HepG2 (cell line): ENCODE measurements around the gene MEG3. TPM values are rescaled to one million over a fixed set of nuclear protein-coding genes. Genes with fewer than 3 reads are reported as not detected.
A peak's percentile ranks its signal among the peaks of the same experiment; 100 is the strongest.

Source experiments
- ARNT ChIP-seq: fragments of 450-650 bp; IDR thresholded peaks from 2 replicates; pipeline ENCODE4 v1.6.1; 2017
- ASH2L ChIP-seq: fragments of 300-600, 200-600 bp; sonication (generic); IDR thresholded peaks from 2 replicates; pipeline ENCODE4 v1.7.0; 2017; ENCODE audit warnings: low read depth, mild to moderate bottlenecking, moderate library complexity, mixed read lengths, low read length; ENCODE audit not compliant: insufficient read length
- ATAD3A ChIP-seq: sonication (generic); formaldehyde crosslinking; IDR thresholded peaks from 2 replicates; pipeline ENCODE4 v1.4.0; 2020; ENCODE audit warnings: missing genetic modification reagents
- ATF5 ChIP-seq: sonication (generic); formaldehyde crosslinking; IDR thresholded peaks from 2 replicates; pipeline ENCODE4 v1.4.0; 2020; ENCODE audit warnings: mild to moderate bottlenecking, low read depth, missing genetic modification reagents
- BRD4 ChIP-seq: sonication (generic); formaldehyde crosslinking; IDR thresholded peaks from 2 replicates; pipeline ENCODE4 v1.4.0; 2020; ENCODE audit warnings: missing genetic modification reagents
- CENPX ChIP-seq: sonication (generic); formaldehyde crosslinking; IDR thresholded peaks from 2 replicates; pipeline ENCODE4 v1.9.0; 2021; ENCODE audit warnings: mild to moderate bottlenecking, missing genetic modification reagents, moderate library complexity
- CREB1 ChIP-seq, 2 experiments: fragments of 450-650 bp in 1 of 2; IDR thresholded peaks; 2 replicates each; pipeline ENCODE4 v1.6.1; 2016 to 2017; ENCODE audit warnings: control low read depth in 1 of 2, mild to moderate bottlenecking in 1 of 2, missing compliant biosample characterization in 1 of 2, missing genetic modification characterization in 1 of 2
- FOXM1 ChIP-seq: sonication (generic); formaldehyde crosslinking; IDR thresholded peaks from 2 replicates; pipeline ENCODE4 v1.5.0; 2020; ENCODE audit warnings: missing genetic modification reagents
- GRHL1 ChIP-seq: sonication (generic); formaldehyde crosslinking; conservative IDR thresholded peaks from 2 replicates; pipeline ENCODE4 v1.8.0; 2022; ENCODE audit warnings: missing genetic modification reagents
- HNF4G ChIP-seq, 2 experiments: sonication (generic) in 1 of 2; formaldehyde crosslinking in 1 of 2; IDR thresholded peaks; 2 replicates each; pipeline versions ENCODE4 v1.4.0 to v1.6.1; 2011 to 2020; ENCODE audit warnings: borderline replicate concordance in 2 of 2, low read depth in 2 of 2, mild to moderate bottlenecking in 2 of 2, low read length in 1 of 2, missing genetic modification reagents in 1 of 2, moderate library complexity in 1 of 2
- ONECUT2 ChIP-seq: sonication (generic); formaldehyde crosslinking; IDR thresholded peaks from 2 replicates; pipeline ENCODE4 v1.4.0; 2020; ENCODE audit warnings: missing genetic modification reagents
- PAF1 ChIP-seq: IDR thresholded peaks from 2 replicates; pipeline ENCODE4 v1.6.1; 2016; ENCODE audit warnings: missing genetic modification reagents, missing compliant biosample characterization
- TCF7L2 ChIP-seq: IDR thresholded peaks from 2 replicates; pipeline ENCODE4 v1.6.1; 2011; ENCODE audit warnings: mild to moderate bottlenecking, low read depth, low read length, moderate library complexity
- TFAP4 ChIP-seq: sonication (generic); IDR thresholded peaks from 2 replicates; pipeline ENCODE4 v1.6.1; 2016; ENCODE audit warnings: low read depth, borderline replicate concordance
- ZBTB46 ChIP-seq: sonication (generic); formaldehyde crosslinking; IDR thresholded peaks from 2 replicates; pipeline ENCODE4 v1.4.0; 2020; ENCODE audit warnings: mild to moderate bottlenecking, missing genetic modification reagents, borderline replicate concordance
- ZFY ChIP-seq: sonication (generic); formaldehyde crosslinking; IDR thresholded peaks from 2 replicates; pipeline ENCODE4 v1.4.0; 2020; ENCODE audit warnings: missing genetic modification reagents
- ZMAT5 ChIP-seq: sonication (generic); formaldehyde crosslinking; IDR thresholded peaks from 2 replicates; pipeline ENCODE4 v1.5.0; 2020; ENCODE audit warnings: mild to moderate bottlenecking, low read depth, missing genetic modification reagents, borderline replicate concordance
- ZNF235 ChIP-seq: sonication (generic); formaldehyde crosslinking; IDR thresholded peaks from 2 replicates; pipeline ENCODE4 v1.8.1; 2023; ENCODE audit warnings: mild to moderate bottlenecking, missing genetic modification reagents, borderline replicate concordance
- ZNF337 ChIP-seq: sonication (generic); formaldehyde crosslinking; IDR thresholded peaks from 2 replicates; pipeline ENCODE4 v1.5.1; 2020; ENCODE audit warnings: missing genetic modification reagents, low read depth, mild to moderate bottlenecking, borderline replicate concordance
- ZNF34 ChIP-seq: sonication (generic); formaldehyde crosslinking; IDR thresholded peaks from 2 replicates; pipeline ENCODE4 v1.4.0; 2020; ENCODE audit warnings: mild to moderate bottlenecking, missing genetic modification reagents, borderline replicate concordance
- polyA plus RNA-seq, 8 experiments: library from polyadenylated mRNA; depleted of rRNA in 3 of 8; stranded (reverse) in 7 of 8; unstranded in 1 of 8; fragments of >200 nt; fragmentation: Illumina TruSeq in 4 of 8; extraction: Trizol in 4 of 8; gene quantifications; 2 replicates each; pipeline versions ENCODE4 v1.2.1 to v1.2.3, GENCODE V29; 2011 to 2016; ENCODE audit warnings: low read depth in 4 of 8, missing spikeins in 1 of 8, mixed read lengths in 1 of 8; ENCODE audit not compliant: insufficient read depth in 1 of 8
- total RNA-seq, 5 experiments: library from RNA; depleted of rRNA; stranded (reverse); fragments of >200 nt; fragmentation: Illumina TruSeq; extraction: Trizol; gene quantifications; 2 replicates each; pipeline ENCODE4 v1.2.3, GENCODE V29; 2016; ENCODE audit warnings: low read depth in 1 of 5

Gene MEG3
- total and polyA plus RNA-seq, 2 of the 13 experiments (the other 11 are each of a cell fraction or from before 2014, with no cell fraction given) = 0.17 TPM; not detected in 1

GRCh38 chr14:100815478-100816285 lies 10.2 kb upstream of the MEG3 start (continued):
- no peak for TF ChIP-seq TCF7L2
- TF ChIP-seq CENPX = no peak
- TF ChIP-seq ZBTB46 (CRISPR knock-in tag) = no peak
- no peak for TF ChIP-seq ATF5 (CRISPR knock-in tag)
- TF ChIP-seq ZNF235 (CRISPR knock-in tag) = 0 out of 2 replicates have a peak, but pooled peaks have one; percentile 1
- TF ChIP-seq ZMAT5 = no peak
- no peak for TF ChIP-seq BRD4 (CRISPR knock-in tag)
- TF ChIP-seq ZNF337 = no peak
- TF ChIP-seq HNF4G (IDR thresholded peaks at IDR 0.05; ENCODE audit: borderline replicate concordance, low read depth, low read length) = no peak
- TF ChIP-seq HNF4G (CRISPR knock-in tag; IDR thresholded peaks at IDR 0.05; ENCODE audit: borderline replicate concordance, low read depth) = peak; percentile 61; the same call in 1 of the 2 replicates
- no peak for TF ChIP-seq CREB1 (IDR thresholded peaks at IDR 0.05)
- no peak for TF ChIP-seq CREB1 (CRISPR knock-in tag; IDR thresholded peaks at IDR 0.05)
- no peak for TF ChIP-seq ATAD3A
- TF ChIP-seq ZFY (CRISPR knock-in tag) = peak; percentile 68
- TF ChIP-seq ZNF34 = no peak
- TF ChIP-seq TFAP4 = peak; percentile 96
- no peak for TF ChIP-seq GRHL1 (CRISPR knock-in tag)
- TF ChIP-seq FOXM1 (CRISPR knock-in tag) = no peak
- TF ChIP-seq ONECUT2 = no peak
- no peak for TF ChIP-seq PAF1 (CRISPR knock-in tag)
- TF ChIP-seq ASH2L = no peak
- TF ChIP-seq ARNT = no peak
